LNCaP clone FGC (cell line): ENCODE measurements around the gene PPP1R12A.

Experiments
- DNase-seq: peaks from one replicate; pipeline ENCODE4 v3.0.0-alpha.2; 2011; ENCODE audit warnings: low read depth
- H3K4me3 ChIP-seq: 2 replicates; pipeline ENCODE4 v1.5.1; 2011; ENCODE audit warnings: mild to moderate bottlenecking, low read depth, low read length, control low read depth
- CTCF ChIP-seq: IDR thresholded peaks from 2 replicates; pipeline ENCODE4 v1.5.1; 2012; ENCODE audit warnings: mild to moderate bottlenecking; ENCODE audit not compliant: control insufficient read depth, insufficient read depth; ENCODE audit errors: extremely low read depth

Gene PPP1R12A

GRCh38 chr12:79871621-79872020 lies 63.3 kb downstream of the PPP1R12A start:
- no peak for DNase-seq
- no peak for TF ChIP-seq CTCF
- no peak overlapping the region for H3K4me3 ChIP-seq

- DNase-seq: no peak
- no peak for TF ChIP-seq CTCF
- H3K4me3 ChIP-seq: no peak overlapping the region
Observed at GRCh38 chr12:79870916-79871315, 64.0 kb downstream of the PPP1R12A start.

- TF ChIP-seq CTCF: no peak
- H3K4me3 ChIP-seq: no peak overlapping the region
- no peak for DNase-seq
Observed at GRCh38 chr12:79859646-79860045, 75.3 kb downstream of the PPP1R12A start.

GRCh38 chr12:79858518-79858917 lies 76.4 kb downstream of the PPP1R12A start:
- no peak for TF ChIP-seq CTCF
- DNase-seq: no peak
- H3K4me3 ChIP-seq: no peak overlapping the region

- no peak for TF ChIP-seq CTCF
- DNase-seq: no peak
- H3K4me3 ChIP-seq: no peak overlapping the region
Observed at GRCh38 chr12:79857675-79858074, 77.2 kb downstream of the PPP1R12A start.

- no peak overlapping the region for H3K4me3 ChIP-seq
- no peak for DNase-seq
- no peak for TF ChIP-seq CTCF
Observed at GRCh38 chr12:79850610-79851299, 84.1 kb downstream of the PPP1R12A start.

- H3K4me3 ChIP-seq: no peak overlapping the region
- no peak for TF ChIP-seq CTCF
- DNase-seq: peak; percentile 86
Observed at GRCh38 chr12:79848339-79848738, 86.6 kb downstream of the PPP1R12A start.
